Measurements from ENCODE around the gene DNAJC19.
A peak's percentile ranks its signal among the peaks of the same experiment; 100 is the strongest.

Gene DNAJC19

DNA sequence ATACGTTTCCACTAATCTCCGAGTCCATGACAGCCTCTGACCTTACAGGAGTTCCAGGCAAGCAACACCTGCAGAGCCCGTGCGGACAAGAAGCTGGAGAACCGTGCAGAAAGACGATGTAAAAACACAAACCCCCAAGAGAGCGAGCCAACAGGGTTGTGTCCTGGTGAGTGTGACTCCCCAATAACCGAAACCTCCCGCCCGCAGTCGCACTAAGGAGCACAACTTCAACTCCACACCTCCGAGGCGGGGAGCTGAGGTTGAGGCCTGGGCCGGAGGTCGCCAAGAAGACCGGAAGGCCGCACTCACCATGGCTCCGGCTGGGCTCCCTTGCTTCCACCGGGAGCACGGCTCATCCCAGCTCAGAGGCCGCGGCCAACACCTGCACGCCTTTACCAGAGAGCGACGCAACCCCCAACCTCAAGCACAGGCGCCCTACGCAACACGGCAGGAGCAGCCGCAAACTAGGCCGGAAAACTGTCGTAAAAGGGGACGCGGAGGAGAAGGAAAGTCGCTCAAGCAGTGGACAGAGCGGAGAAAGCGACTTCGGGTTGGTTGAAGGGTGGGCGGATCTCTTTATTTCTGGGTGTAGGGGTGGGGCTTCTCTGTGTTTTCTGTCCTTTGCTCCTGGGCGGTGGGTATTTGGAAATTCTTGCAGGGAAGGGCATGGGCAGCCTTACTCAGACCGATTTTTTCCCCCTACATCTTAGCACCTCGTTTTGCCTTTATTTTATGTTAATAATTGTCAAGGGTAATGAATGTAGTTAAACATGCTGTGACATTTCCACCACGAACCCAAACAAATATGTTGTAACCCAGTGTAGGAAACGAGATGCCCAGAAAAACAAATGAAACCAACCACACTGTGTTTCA, at the start of gene DNAJC19:
Gene DNAJC19, minus strand, starts transcription at position 446 of the 873 bp plus-strand sequence. Its CDS starts 134 bp downstream, at position 312.
- no peak for TF ChIP-seq EZH2phosphoT487 (conservative IDR thresholded peaks at IDR 0.05; ENCODE audit: low read length)
- TF ChIP-seq, protein P1, sequence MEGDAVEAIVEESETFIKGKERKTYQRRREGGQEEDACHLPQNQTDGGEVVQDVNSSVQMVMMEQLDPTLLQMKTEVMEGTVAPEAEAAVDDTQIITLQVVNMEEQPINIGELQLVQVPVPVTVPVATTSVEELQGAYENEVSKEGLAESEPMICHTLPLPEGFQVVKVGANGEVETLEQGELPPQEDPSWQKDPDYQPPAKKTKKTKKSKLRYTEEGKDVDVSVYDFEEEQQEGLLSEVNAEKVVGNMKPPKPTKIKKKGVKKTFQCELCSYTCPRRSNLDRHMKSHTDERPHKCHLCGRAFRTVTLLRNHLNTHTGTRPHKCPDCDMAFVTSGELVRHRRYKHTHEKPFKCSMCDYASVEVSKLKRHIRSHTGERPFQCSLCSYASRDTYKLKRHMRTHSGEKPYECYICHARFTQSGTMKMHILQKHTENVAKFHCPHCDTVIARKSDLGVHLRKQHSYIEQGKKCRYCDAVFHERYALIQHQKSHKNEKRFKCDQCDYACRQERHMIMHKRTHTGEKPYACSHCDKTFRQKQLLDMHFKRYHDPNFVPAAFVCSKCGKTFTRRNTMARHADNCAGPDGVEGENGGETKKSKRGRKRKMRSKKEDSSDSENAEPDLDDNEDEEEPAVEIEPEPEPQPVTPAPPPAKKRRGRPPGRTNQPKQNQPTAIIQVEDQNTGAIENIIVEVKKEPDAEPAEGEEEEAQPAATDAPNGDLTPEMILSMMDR (IDR thresholded peaks at IDR 0.05; ENCODE audit: insufficient read depth, low read length, poor library complexity, severe bottlenecking) = no peak
- Histone ChIP-seq H3K27me3 (ENCODE audit: low read length) (no peaks in the 10 kb centered on the region), H3K4me3 (ENCODE audit: insufficient read depth, low read length, poor library complexity, severe bottlenecking) (peak within 1 kb of the TSS; percentile 80), H3F3A (ENCODE audit: insufficient read depth) (peaks cover 18% of the 10 kb centered on the region; the same call in 1 of the 2 replicates), H3K27ac (ENCODE audit: low read depth, low read length) (peak within 1 kb of the TSS; percentile 34), H4K20me1 (ENCODE audit: low read depth, low read length) (no peaks in the 10 kb centered on the region), H3K4me2 (ENCODE audit: low read depth, low read length, poor library complexity, severe bottlenecking) (peak within 1 kb of the TSS; percentile 92), H3K9ac (ENCODE audit: low read length) (peak within 1 kb of the TSS; percentile 69), H2AFZ (ENCODE audit: low read depth, low read length, severe bottlenecking) (peak within 1 kb of the TSS; percentile 97), H3K9me3 (ENCODE audit: insufficient read depth, low read length) (no peaks in the 10 kb centered on the region), H3K9me2 (replicated peaks; ENCODE audit: insufficient read depth, low read length) (no peaks in the 10 kb centered on the region), H3K79me2 (ENCODE audit: insufficient read depth, low read length) (peaks cover 6% of the 10 kb centered on the region), H3K36me3 (ENCODE audit: low read length) (0 out of 2 replicates have a peak, but pooled peaks cover 8% of the 10 kb centered on the region)

DNA sequence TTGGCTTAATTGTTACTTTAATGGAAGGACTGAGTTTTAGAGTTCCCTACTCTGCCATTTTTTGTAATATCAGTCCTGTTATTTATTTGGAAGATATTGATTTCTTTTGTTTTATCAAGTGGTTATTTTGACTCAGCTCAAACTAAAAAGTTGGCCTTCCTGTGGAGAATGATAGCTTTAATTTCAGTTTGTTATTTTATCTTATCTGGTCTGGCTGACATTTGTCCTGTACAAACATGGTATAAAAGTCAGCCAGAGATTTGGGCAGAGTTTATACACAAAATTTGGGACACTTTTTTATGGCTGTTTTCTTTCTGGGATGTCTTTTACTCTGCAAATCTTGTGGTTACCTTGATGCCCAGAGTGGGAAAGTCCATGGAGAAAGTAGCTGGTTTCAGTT, 41.4 kb upstream of the DNAJC19 start:
- no peak overlapping the region for H3K9ac ChIP-seq (ENCODE audit: low read length)
- no peaks in the 10 kb centered on the region for H3K27me3 ChIP-seq (ENCODE audit: low read length)
- no peak overlapping the region for H2AFZ ChIP-seq (ENCODE audit: low read depth, low read length, severe bottlenecking)
- H3K4me3 ChIP-seq (ENCODE audit: insufficient read depth, low read length, poor library complexity, severe bottlenecking) = no peak overlapping the region
- no peaks in the 10 kb centered on the region for H3K79me2 ChIP-seq (ENCODE audit: insufficient read depth, low read length)
- no peaks in the 10 kb centered on the region for H3F3A ChIP-seq (ENCODE audit: insufficient read depth)
- no peak overlapping the region for H3K4me2 ChIP-seq (ENCODE audit: low read depth, low read length, poor library complexity, severe bottlenecking)
- no peaks in the 10 kb centered on the region for H3K9me2 ChIP-seq (replicated peaks; ENCODE audit: insufficient read depth, low read length)
- H3K36me3 ChIP-seq (ENCODE audit: low read length) = no peaks in the 10 kb centered on the region
- H4K20me1 ChIP-seq (ENCODE audit: low read depth, low read length) = no peaks in the 10 kb centered on the region
- H3K27ac ChIP-seq (ENCODE audit: low read depth, low read length) = no peak overlapping the region
- TF ChIP-seq, protein P1 (IDR thresholded peaks at IDR 0.05; ENCODE audit: insufficient read depth, low read length, poor library complexity, severe bottlenecking) = no peak
- TF ChIP-seq EZH2phosphoT487 (conservative IDR thresholded peaks at IDR 0.05; ENCODE audit: low read length) = no peak
- no peaks in the 10 kb centered on the region for H3K9me3 ChIP-seq (ENCODE audit: insufficient read depth, low read length)

DNA sequence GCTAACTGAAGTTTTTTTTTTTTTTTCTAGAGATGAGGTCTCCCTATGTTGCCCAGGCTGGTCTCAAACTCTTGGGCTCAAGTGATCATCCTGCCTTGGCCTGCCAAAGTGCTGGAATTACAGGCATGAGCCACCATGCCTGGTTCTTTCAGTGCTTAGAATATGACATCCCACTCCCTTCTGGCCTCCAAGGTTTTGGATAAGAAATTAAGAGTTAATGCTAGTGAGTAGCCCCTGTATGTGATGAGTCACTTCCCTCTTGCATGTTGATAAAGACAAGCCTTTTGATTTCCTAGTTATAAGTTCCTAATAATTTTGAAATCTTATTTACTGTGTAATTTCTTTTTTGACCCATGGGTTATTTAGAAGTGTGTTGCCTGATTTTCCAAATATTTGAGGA, 35.7 kb upstream of the DNAJC19 start:
- TF ChIP-seq EZH2phosphoT487 (conservative IDR thresholded peaks at IDR 0.05; ENCODE audit: low read length) = no peak
- TF ChIP-seq, protein P1 (IDR thresholded peaks at IDR 0.05; ENCODE audit: insufficient read depth, low read length, poor library complexity, severe bottlenecking) = no peak
- Histone ChIP-seq H3K9ac (ENCODE audit: low read length) (no peak overlapping the region), H3K9me2 (replicated peaks; ENCODE audit: insufficient read depth, low read length) (no peaks in the 10 kb centered on the region), H3F3A (ENCODE audit: insufficient read depth) (no peaks in the 10 kb centered on the region), H3K4me3 (ENCODE audit: insufficient read depth, low read length, poor library complexity, severe bottlenecking) (no peak overlapping the region), H2AFZ (ENCODE audit: low read depth, low read length, severe bottlenecking) (no peak overlapping the region), H3K9me3 (ENCODE audit: insufficient read depth, low read length) (no peaks in the 10 kb centered on the region), H4K20me1 (ENCODE audit: low read depth, low read length) (no peaks in the 10 kb centered on the region), H3K36me3 (ENCODE audit: low read length) (no peaks in the 10 kb centered on the region), H3K79me2 (ENCODE audit: insufficient read depth, low read length) (no peaks in the 10 kb centered on the region), H3K27me3 (ENCODE audit: low read length) (no peaks in the 10 kb centered on the region), H3K27ac (ENCODE audit: low read depth, low read length) (no peak overlapping the region), H3K4me2 (ENCODE audit: low read depth, low read length, poor library complexity, severe bottlenecking) (no peak overlapping the region)

Measured in SU-DHL-6 (cell line).